HG03039 (cell line): ENCODE measurements around the gene TMEM169.
A peak's percentile ranks its signal among the peaks of the same experiment; 100 is the strongest.

Source experiments
- ATAC-seq: cut with Tn5 transposase; IDR thresholded peaks from one replicate; pipeline ENCODE4 v1.9.1; 2021; ENCODE audit warnings: mild to moderate bottlenecking, moderate library complexity; ENCODE audit not compliant: unreplicated experiment

TMEM169 gene

DNA sequence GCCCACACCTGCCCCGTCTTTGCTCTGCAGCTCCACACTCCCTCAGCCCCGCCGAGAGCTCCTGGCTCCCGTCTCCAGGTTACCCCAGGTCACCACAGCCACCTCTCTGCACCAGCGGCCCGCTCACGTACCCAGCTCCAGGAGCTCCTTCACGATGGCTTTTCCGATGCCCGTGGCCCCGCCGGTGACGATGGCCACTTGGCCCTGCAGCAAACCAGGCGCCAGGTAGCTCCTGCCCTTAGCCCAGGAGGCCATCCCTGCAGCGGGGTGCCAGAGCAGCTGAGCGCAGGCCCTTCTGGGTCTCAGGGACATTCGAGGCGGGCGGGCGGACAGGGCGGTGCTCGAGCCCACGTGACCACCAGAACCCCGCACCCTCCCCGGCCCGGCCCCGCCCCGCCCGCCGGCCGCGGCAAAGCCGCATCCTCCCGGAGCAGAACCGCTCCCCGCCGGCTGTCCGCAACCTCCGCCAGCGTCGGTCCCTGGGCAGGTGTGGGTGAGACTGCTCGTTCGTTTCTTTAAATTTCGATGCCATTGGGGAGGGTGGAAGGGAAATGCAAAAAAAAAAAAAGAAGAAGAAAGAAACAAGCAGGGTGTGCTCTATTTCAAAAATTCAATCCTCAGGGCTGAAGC is at the start of gene TMEM169, which contains the start of gene PECR:
Gene TMEM169 (plus strand): TSS at position 433 of the 630 bp plus-strand sequence. CDS start 14,045 bp downstream, outside the sequence.
Gene PECR (minus strand): TSS at position 323 of the 630 bp plus-strand sequence. CDS start 68 bp downstream, at position 255.
- peak; percentile 92 for ATAC-seq

DNA sequence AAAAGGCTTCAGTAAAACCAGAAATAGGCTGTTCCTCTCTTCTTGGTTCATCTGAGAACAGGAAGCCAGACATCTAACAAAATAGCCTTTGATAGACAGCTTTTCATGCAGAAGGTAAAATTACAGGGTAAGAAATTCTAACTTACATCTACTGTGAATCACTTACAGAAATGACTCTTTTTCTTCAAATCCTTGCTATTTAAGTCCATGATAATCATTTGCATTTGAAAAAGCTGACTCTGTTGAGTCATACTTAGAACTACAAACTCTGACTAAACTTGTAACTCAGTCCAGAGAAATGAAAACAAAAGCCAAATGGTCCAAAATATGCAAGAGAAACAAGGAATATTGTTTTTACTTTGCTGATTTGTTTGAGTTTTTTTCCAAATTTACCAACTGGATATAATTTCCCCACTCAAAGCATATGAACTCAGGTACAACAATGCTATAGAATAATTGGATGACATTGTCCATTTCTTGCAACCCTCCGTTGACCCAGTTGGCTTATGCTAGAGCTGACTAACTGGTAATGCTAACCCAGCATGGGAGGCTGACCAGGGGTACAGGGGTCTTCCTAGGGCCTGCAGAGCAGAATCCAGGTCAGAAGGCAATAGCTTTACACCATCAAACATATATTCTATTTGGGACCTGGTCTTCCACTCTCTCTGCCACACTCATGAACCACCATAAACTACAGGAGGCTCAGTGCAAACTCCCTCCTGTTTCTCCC is 49.6 kb upstream of the TMEM169 start:
- ATAC-seq, result peak; percentile 68

DNA sequence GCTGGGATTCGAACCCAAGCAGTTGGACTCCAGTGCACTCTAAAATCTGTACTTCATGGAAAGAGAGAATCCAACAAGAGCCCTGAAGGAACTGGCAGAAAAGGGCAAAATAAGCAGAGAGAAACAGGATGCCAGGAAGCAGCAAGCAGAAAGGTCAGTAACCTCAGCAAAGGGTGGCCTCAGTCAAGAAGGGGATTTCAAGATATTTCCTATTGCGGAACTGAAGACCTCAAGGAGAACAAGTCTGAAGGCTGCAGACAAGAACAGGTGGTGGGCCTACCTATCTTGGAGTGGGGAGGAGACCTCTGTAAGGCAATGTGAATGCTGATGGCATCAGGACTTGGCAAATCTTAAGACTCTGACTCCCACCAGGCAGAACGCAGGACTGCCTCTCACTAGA is 48.3 kb upstream of the TMEM169 start:
- no peak for ATAC-seq

DNA sequence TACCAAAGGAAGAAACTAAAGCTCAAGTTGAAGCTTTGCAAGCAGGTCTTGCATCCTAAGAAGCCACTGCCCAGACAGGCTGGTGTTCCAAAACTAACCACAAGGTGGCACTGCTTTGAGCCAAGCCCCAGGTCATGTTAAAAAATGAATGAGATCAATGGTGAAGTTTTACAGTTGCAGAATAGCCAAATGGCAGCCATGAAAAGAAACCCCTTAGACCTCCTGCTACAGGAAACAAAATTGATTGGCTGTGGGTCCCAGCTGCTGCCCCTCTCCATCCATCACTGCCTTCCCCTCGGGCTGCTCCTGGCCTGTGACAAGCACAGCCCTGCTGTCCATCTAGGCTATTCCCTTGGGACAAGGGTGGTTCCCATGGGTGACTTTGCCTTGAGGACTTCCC is 47.7 kb upstream of the TMEM169 start:
- peak; percentile 34 for ATAC-seq

- no peak for ATAC-seq
Measured at GRCh38 chr2:216039918-216040317, 41.8 kb upstream of the TMEM169 start.

GRCh38 chr2:216041438-216041837 is 40.3 kb upstream of the TMEM169 start:
- ATAC-seq, result no peak

- ATAC-seq, result no peak
Measured at GRCh38 chr2:216043949-216044348, 37.8 kb upstream of the TMEM169 start.

DNA sequence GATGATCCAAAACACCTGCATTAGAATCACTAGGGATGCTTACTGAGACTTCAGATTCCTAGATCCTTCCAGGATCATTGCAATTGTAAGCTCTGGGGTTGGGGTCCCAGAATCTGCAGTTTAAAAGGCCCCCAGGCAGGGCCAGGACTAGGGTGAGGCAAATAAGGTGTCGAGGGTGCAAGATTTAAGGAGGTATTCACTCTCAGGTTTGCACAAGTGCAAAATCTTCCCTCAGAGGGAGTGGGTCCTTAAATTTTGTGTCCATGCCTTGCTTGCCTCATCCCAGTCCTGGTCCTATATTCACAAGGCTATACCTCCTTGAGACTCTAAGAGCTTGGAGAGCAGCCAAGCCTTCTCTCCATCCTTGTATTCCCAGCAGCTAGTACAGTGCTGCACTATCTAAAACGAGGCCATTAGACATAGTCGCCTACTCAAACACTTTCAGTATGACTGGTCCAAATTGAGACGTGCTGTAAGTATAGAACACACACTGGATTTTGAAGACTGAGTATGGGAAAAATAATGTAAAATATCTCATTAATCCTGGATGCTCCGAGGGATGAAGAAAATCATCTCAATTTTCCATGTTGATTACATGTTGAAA is 36.7 kb upstream of the TMEM169 start:
- ATAC-seq, result peak; percentile 98

GRCh38 chr2:216047397-216047796 is 34.3 kb upstream of the TMEM169 start:
- no peak for ATAC-seq

DNA sequence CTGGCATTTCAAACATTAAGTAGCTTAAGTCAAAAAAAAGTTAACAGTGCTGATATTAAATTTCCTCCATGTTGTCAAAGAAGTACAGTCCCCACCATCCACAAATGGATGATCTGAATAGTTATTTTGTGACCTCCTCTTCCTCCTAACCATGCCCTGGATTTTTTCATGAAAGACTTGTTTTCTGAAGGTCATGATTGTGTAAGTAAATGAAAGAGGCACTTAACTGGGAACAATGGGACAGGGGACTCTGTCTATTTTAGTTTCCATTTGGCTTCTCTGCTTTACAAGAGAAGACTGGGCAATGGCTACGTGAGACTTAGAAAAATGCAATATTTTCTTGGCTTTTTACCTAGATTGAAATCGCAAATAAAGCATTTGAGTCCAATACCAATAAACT is 32.3 kb upstream of the TMEM169 start:
- no peak for ATAC-seq

- ATAC-seq, result no peak
Measured at GRCh38 chr2:216051350-216051749, 30.4 kb upstream of the TMEM169 start.

DNA sequence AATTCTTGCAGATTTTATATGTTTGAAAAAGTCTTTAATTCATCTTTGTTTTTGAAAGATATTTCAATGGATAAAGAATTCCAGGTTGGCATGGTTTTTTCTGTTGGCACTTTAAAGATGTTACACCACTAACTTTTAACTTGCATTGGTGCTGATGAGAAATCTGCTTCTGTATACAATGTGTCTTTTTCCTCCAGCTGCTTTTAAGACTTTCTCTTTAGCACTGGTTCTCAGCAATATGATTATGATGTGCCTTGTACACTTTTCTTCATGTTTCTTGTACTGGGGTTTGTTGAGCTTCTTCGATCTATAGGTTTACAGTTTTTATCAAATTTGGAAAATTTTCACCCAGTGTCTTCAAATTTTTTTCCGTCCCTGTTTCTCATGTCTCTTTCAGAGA is 29.3 kb upstream of the TMEM169 start:
- no peak for ATAC-seq

DNA sequence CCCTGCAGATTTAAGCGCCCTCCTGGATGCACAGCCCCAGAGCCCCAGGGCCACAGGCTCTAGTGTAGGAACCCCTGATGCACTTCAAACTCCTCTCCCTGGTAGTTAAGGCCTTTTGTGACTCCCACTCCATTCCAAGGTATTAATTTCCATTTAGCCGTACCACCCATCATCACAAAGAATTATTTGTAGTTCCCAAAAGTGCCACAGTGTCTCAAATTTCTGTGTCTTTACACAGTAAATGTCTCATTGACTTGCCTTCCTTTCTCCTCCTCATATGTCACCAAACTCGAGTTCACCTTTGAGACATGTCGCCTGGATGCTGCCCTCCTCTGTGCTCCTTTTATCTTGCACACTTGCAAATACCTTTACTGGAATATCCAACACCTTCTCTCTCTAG is 26.0 kb upstream of the TMEM169 start:
- no peak for ATAC-seq

- peak; percentile 31 for ATAC-seq
Measured at GRCh38 chr2:216056739-216057138, 25.0 kb upstream of the TMEM169 start.

GRCh38 chr2:216057688-216058193 is 24.0 kb upstream of the TMEM169 start:
- ATAC-seq, result peak; percentile 80

DNA sequence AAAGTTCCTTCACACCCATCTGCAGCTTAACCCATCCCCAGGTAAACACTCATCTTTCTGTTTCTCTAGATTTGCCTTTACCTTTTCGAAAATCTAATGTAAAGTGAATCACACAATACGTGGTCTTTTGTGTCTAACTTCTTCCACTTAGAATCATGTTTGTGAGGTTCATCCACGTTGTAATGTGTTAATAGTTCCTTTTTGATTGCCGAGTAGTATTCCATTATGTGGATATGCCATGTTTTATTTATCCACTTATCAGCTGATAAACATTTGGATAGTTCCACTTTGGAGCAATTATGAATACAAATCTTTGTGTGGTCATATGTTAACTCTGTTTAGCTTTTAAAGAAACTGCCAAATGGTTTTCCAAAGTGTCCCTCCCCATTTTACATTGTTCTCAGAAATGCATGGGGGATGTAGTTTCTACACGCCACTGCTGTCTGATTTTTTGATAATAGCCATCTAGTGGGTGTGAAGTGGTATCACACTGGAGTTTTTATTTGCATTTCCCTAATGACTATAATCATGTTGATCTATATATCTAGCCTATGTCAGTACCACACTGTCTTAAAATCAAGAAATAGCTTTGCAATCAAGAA is 22.4 kb upstream of the TMEM169 start:
- ATAC-seq, result no peak

- no peak for ATAC-seq
Measured at GRCh38 chr2:216064014-216064630, 17.6 kb upstream of the TMEM169 start.

DNA sequence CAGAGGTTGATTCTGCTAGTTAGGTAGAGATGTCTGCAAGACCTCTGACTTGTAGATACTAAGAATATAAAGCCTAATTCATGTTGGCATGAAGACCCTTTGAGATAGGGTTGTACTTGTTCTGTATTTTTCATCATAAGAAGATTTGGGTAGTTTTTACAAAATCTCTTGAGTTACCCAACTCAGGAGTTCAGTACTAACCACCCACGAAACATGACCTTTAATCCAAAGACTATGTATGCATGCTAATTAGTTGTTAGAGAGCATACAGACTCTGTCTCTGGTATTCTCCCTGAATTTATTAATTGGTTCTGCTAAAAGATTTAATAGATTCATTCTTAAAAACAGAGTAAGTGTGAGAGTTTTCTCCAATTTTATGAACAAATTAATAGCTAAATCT is 17.1 kb upstream of the TMEM169 start:
- no peak for ATAC-seq

DNA sequence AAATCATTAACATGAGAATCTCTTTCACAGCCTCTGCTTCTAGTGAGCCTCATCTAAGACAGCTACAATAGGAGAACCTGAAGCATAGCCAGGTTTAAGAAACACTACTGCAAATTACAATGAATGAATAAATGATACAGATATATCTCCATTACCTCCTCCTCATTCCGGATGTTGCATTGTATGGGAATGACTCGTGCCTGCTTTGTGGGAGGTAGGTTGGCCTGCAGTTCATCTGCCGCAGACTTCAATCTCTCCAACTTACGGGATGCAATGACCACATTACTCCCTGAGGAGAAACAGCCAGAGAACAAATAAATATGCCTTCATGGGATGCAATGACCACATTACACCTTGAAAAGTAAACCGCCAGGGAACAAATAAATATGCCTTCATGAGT is 15.5 kb upstream of the TMEM169 start:
- ATAC-seq, result no peak

DNA sequence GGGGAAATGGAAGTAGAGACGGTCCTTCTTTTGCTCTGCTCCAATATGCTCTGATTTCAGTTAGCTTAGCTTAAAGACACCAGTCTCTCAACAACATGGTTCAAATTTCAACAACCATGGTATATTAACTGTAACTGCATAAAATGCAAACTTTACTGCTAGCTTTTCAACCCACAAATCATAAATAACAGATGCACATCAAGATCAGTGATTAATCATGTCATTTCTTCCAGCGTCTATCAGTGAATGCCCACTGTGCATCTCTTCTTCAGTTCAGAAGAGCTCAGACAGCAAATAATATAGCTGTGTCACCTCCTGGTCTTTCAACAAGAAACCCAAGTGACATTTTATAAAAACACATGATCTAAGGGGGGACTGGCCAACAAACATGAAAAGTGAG is 12.7 kb upstream of the TMEM169 start:
- ATAC-seq, result no peak

- ATAC-seq, result no peak
Measured at GRCh38 chr2:216070195-216070594, 11.5 kb upstream of the TMEM169 start.
